Chondrocyte (in vitro differentiated cells): Measurements from ENCODE around the gene DNAJC1. TPM values are rescaled to one million over a fixed set of nuclear protein-coding genes. Genes with fewer than 3 reads are reported as not detected.

Experiments used
- DNase-seq: peaks from one replicate; pipeline ENCODE4 v3.0.0; 2021; ENCODE audit warnings: mixed read lengths, low spot score
- H3K27ac Mint-ChIP-seq: one replicate; pipeline ENCODE4 v1.8.0; 2021; ENCODE audit warnings: mild to moderate bottlenecking, moderate library complexity, mixed read lengths; ENCODE audit not compliant: unreplicated experiment
- H3K27me3 Mint-ChIP-seq: 2 replicates; pipeline ENCODE4 v1.8.0; 2021; ENCODE audit warnings: low read depth, mixed read lengths
- H3K36me3 Mint-ChIP-seq: 2 replicates; pipeline ENCODE4 v1.8.0; 2021; ENCODE audit warnings: low read depth, mixed read lengths
- H3K4me1 Mint-ChIP-seq: 2 replicates; pipeline ENCODE4 v1.8.0; 2021; ENCODE audit warnings: low read depth, mild to moderate bottlenecking, mixed read lengths
- H3K4me3 Mint-ChIP-seq: one replicate; pipeline ENCODE4 v1.8.0; 2021; ENCODE audit warnings: mild to moderate bottlenecking, moderate library complexity, mixed read lengths; ENCODE audit not compliant: unreplicated experiment
- H3K9me3 Mint-ChIP-seq: 2 replicates; pipeline ENCODE4 v1.8.0; 2021; ENCODE audit warnings: low read depth, mixed read lengths
- total RNA-seq: library from RNA; stranded (reverse); gene quantifications from 3 replicates; pipeline ENCODE4 v1.2.1, GENCODE V29; 2021
- TF ChIP-seq, protein P1 (sequence below): fragments of 200-600 bp; sonication (generic); IDR thresholded peaks from 2 replicates; pipeline ENCODE4 v1.5.0; 2021; ENCODE audit warnings: antibody characterized with exemption, mild to moderate bottlenecking, moderate library complexity

DNAJC1 gene
- total RNA-seq, 1 donor from 2014 or later: 45.1 TPM

DNA sequence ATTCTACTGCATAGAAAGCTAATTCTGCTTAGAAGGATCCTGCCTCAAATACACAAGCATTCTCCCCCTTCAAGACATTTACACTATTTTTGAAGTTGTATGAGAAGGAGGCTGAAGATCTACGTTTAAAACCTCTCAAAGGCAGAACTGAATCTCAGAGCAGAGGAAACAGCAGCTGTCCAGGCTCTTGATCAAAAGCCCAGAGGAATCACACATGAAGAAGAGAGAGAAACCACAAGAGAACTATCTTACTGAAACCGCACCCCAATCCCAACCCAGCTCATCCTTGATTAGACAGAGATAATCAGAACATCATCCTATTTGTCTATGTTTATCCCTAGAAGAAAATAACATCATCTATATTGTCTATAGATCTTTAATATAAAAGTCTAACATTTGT lies 2.2 kb upstream of the DNAJC1 start:
- Mint-ChIP-seq H3K9me3 (peaks cover 9% of the 10 kb centered on the region), H3K36me3 (peaks cover 5% of the 10 kb centered on the region), H3K27ac (no peak overlapping the region), H3K4me1 (peaks cover 21% of the 10 kb centered on the region), H3K27me3 (no peaks in the 10 kb centered on the region), H3K4me3 (no peak overlapping the region)
- no peak for DNase-seq
- TF ChIP-seq, protein P1, sequence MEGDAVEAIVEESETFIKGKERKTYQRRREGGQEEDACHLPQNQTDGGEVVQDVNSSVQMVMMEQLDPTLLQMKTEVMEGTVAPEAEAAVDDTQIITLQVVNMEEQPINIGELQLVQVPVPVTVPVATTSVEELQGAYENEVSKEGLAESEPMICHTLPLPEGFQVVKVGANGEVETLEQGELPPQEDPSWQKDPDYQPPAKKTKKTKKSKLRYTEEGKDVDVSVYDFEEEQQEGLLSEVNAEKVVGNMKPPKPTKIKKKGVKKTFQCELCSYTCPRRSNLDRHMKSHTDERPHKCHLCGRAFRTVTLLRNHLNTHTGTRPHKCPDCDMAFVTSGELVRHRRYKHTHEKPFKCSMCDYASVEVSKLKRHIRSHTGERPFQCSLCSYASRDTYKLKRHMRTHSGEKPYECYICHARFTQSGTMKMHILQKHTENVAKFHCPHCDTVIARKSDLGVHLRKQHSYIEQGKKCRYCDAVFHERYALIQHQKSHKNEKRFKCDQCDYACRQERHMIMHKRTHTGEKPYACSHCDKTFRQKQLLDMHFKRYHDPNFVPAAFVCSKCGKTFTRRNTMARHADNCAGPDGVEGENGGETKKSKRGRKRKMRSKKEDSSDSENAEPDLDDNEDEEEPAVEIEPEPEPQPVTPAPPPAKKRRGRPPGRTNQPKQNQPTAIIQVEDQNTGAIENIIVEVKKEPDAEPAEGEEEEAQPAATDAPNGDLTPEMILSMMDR: no peak

DNA sequence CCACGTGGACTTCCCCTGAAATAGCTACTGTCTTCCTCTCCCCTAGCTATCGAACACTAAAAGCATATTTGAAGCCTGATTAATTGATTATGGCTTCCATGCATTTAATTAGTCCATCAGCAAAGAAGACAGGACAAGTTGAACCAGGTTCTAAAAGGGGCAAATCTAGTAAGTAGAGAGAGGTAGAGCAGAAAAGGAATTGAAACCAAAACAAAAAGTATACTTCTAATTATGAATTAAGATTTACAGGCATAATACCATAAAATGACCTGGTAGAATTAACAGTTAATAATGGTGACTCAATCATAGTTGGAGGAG lies 393 bp upstream of the DNAJC1 start:
- Mint-ChIP-seq H3K27me3 (no peaks in the 10 kb centered on the region), H3K36me3 (peaks cover 5% of the 10 kb centered on the region), H3K27ac (peak overlapping the region; percentile 76), H3K4me1 (peaks cover 21% of the 10 kb centered on the region), H3K4me3 (peak overlapping the region; percentile 81), H3K9me3 (peaks cover 9% of the 10 kb centered on the region)
- DNase-seq: no peak
- TF ChIP-seq, protein P1: no peak

DNA sequence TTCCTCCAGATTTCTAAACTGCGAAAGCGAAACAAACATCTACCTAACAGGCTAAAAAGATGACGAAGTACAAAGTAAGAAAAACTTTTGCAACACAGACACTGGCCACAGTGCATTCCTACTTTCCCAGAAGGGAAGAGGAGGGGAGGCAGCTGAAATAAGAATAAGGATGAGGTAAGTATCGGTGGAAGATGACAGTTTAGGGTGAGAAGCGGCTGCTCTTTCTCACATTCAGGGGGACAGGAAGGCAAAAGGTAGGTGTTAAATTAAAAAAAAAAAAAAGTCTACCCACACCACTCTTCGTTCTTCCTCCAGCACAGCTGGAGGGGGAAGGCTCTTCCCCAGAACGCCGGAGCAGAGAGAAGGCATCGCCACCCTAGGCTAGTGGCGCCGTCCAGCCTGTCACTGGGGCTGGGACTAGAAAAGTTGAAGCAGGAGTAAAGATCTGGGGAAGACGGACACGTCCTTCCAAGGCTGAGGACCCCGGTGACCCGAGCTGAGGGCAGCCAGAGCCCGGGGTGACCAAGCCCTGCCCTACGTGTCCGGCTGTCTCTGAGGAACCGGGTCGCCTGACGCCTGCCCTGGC lies 846 bp downstream of the DNAJC1 start:
- H3K27me3 Mint-ChIP-seq: no peaks in the 10 kb centered on the region
- DNase-seq: peak; percentile 86
- peak overlapping the region; percentile 81 for H3K4me3 Mint-ChIP-seq
- H3K36me3 Mint-ChIP-seq: peaks cover 5% of the 10 kb centered on the region
- peaks cover 9% of the 10 kb centered on the region for H3K9me3 Mint-ChIP-seq
- H3K27ac Mint-ChIP-seq: peak overlapping the region; percentile 94
- peaks cover 21% of the 10 kb centered on the region for H3K4me1 Mint-ChIP-seq
- TF ChIP-seq, protein P1: no peak

DNA sequence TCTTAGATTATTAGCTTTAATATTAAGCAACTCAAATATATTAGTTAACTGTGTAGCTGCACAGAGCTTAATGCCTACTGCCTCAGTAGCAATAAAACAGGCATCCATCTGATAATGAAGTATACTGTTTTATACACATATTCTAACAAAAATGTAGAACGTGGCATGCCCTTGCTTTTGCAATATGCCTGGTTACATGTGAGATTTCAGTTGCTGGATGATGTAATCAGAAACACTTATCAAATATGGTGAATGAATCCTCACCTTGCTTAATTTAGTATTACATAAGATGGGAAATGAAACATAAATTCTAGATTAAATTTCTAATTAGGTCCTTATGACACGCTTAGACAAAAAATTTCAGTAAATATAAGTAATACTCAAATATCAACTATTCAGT lies 8.0 kb downstream of the DNAJC1 start:
- no peaks in the 10 kb centered on the region for H3K36me3 Mint-ChIP-seq
- no peaks in the 10 kb centered on the region for H3K27me3 Mint-ChIP-seq
- no peak for DNase-seq
- no peak overlapping the region for H3K27ac Mint-ChIP-seq
- TF ChIP-seq, protein P1: no peak
- no peaks in the 10 kb centered on the region for H3K4me1 Mint-ChIP-seq
- no peak overlapping the region for H3K4me3 Mint-ChIP-seq
- no peaks in the 10 kb centered on the region for H3K9me3 Mint-ChIP-seq

DNA sequence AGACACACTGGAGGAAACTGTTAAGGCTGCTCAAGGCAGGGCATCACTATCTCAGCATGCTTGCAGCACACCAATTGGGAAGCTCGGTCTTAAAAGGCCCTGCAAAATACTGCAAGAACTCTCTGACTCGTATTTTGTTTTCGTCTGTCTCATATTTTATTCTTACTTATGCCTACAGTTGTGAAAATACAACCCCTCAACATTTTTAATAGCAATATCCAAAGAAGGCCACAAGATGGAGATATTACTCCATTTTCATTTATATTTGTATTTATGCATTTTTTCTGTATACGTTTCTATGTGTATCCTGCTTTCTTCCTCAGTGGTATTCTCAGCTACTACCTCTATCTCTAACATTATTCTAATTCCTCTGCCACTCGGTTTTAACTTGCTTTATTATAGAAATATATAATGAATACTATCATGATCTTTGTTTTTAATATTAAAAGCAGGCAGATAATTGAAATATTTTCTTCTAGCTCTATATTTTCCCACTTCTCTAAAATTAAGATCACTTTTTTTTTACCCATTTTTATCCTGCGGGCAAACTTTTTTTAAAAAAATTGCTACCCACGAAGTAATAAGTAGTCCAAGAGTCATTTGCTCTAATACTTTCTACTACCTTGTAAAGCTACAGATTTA lies 10.0 kb downstream of the DNAJC1 start:
- DNase-seq: no peak
- Mint-ChIP-seq H3K4me3 (no peak overlapping the region), H3K36me3 (no peaks in the 10 kb centered on the region), H3K27ac (no peak overlapping the region), H3K4me1 (peaks cover 8% of the 10 kb centered on the region), H3K27me3 (no peaks in the 10 kb centered on the region), H3K9me3 (no peaks in the 10 kb centered on the region)
- TF ChIP-seq, protein P1: peak; percentile 92
